Activated CD4-positive, alpha-beta T cell treated with anti-CD3 and anti-CD28 coated beads for 1 hour (primary cell): ENCODE results near the gene MME.
"Not testable (repeated sequence)": the region's sequence is repeated elsewhere in the genome, so short reads cannot be mapped to it uniquely, and the experiment has no call there.

Experiments used
- DNase-seq: peaks from one replicate; pipeline ENCODE4 v3.0.0-alpha.2; 2020

Gene MME

DNA sequence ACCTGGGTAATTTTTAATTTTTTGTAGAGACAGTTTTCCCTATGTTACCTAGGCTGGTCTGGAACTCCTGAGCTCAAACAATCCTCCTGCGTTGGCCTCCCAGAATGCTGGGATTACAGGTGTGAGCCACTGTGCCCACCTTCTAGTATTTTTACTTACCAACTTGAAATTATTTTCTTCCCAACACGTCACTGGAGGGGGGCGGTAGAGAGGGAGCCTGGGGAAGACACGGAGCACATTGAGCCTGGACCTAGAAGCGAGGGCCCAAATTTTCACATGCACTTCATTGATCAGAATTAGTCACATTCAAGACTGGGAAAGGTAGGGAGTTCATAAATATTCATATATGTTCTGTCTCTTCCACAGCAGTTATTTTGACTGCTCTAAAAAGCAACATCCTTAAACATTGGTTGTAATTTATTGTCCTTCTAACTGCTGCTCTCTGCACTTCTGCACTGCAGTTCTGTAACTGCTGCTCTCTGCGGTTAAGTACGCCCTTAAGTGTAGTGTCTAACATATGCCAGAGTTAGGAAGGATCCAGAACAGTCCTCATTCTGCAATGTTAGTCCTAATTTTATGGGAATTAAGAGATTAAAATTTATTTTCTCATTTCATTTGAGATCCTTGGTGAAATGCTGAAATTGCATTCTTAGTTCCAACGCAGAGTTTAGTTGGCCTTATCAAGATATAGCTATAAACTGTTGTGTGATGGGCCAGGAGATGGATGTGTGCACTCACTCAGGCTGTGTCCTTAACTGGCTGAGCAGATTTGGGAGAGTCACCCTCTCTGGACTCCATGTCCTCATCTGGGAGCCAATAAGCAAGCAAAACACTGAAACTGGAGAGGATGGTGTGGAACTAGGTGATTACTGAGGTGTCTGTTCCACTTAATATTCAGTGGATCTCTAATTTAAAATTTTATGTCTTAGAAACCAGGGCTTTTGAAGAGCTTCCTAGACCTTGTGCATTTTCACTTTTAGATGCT, 115.1 kb downstream of the MME start:
- DNase-seq = no peak

GRCh38 chr3:155196131-155197021, 116.3 kb downstream of the MME start:
- no peak for DNase-seq

DNA sequence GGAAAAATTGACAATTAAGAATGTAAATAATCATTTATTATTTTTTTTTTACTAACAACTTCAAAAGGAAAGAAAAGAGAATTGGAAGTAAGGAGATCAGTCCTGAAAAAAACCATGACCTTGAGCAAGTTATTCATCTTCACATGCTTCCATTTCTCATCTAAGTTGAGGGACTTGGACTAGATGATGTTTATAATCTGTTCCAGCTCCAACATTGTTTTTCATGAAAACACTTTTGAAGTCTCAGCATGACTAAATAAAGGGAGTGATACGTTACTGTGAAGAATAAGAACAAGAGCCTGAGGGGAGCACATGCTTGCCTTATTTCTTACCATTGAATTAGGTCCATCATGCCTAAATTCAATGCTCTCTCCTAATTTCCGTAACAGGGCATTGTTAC, 117.7 kb downstream of the MME start:
- no peak for DNase-seq

DNA sequence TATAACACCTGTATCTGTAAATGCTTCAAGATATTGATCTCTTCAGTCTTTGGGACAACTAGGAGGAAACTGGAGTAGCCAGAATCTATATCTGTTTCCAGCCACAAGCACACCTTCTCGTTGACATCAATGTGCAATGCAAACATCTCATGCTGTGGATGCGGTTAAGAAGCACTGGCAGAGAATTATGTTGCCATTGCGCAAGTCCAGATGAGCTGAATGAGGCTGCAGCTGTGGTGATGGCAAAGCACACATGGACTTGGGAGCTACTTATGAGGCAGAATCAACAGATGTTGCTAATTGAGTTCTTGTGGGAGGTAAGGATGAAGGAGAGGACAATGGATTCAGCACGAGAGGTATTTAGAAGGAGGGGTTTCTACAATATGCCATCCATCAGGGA, 122.5 kb downstream of the MME start:
- no peak for DNase-seq

DNA sequence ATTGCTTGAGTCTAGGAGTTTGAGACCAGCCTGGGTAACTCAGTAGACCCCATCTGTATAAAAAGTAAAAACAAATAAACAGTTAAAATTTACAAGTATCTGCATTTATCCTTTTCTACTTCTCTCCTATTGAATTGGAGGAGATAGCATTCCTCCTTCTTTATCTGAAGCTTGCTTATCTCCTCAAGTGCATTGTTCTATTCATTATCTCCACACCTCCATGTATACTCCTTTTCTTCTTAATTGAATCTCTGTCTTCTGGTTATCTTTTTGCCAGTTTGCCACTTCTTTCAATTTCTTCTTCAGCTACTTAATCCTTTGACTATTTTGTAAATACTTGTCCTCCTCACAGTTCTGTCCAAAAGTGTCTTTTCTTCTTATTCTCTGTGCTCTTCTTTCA, 124.7 kb downstream of the MME start:
- DNase-seq = no peak

GRCh38 chr3:155208183-155208800, 128.2 kb downstream of the MME start:
- DNase-seq = no peak

- no peak for DNase-seq
Measured at GRCh38 chr3:155210736-155211135, 130.6 kb downstream of the MME start.

DNA sequence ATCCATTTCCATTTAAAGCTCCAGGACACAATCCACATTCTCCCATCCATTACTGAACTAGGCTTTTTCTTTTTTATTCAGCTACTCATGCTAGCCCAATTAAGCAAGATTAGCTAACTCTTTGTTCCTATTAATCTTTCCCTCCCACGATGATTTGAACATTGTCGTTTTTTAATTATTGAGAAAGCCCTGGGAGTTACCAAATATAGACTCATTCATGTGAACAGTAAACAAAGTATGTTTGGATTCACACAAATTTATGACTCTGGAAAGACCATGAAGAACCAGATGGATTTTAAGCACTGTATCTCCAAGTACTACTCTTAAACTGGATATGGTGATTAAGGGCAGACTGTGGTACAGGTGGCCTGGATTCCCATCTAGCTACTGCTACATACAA, 131.1 kb downstream of the MME start:
- no peak for DNase-seq

DNA sequence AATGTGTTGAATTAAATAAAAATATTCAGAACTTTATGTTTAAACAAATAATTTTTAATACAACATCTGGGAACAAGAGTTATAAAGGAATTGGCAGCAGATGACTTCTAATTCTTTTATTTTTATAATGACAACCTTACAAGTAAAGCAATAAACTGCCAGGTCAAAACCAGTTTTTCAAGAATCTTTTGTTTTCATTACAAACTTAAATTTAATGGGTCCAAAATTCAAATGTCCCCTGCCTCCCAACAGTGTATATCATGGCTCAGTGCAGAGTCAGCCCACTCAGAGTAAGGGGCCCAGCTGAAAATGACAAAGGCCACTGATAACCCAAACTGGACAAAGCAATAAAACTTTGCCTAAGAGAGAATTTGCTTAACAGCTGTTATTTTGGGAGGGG, 131.8 kb downstream of the MME start:
- DNase-seq = no peak

- not testable (repeated sequence) for DNase-seq
Measured at GRCh38 chr3:155216007-155216406, 135.9 kb downstream of the MME start.

DNA sequence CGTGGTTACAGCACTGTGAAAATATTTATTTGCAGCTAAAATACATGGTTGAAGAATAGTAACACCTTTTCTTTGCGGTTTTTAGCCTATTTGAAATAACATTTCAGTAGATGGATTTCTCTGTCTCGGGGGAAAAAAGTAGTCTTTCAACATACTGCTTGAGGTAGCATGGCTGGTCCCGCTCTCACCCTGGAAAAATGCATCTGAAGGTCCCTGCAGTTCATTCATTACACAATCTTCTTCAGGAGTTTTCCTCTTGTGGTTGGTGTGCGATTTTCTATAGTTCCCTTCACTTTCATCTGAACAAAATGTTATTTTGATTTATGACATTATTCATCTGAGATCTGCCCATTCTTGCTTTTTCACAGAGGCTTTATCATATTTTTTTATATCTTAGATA, 137.5 kb downstream of the MME start:
- DNase-seq = no peak

DNA sequence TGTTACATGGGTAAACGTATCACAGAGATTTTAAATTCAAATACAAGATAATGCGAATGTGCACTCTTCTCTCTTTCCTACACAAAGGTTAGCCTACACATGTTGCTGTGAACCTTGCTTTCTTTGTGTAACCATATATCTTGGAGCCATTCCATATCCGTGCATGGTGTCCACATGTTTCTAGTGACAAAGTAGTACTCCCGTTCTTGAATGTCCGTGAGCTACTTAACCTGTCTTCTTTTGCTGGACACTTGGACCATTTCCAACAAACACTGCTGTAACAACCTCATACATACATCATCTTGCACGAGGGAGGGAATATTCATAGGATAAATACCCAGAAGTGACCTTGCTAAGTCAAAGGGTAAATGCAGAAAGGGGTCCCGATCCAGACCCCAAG, 138.3 kb downstream of the MME start:
- no peak for DNase-seq

- DNase-seq = no peak
Measured at GRCh38 chr3:155219106-155219505, 139.0 kb downstream of the MME start.

DNA sequence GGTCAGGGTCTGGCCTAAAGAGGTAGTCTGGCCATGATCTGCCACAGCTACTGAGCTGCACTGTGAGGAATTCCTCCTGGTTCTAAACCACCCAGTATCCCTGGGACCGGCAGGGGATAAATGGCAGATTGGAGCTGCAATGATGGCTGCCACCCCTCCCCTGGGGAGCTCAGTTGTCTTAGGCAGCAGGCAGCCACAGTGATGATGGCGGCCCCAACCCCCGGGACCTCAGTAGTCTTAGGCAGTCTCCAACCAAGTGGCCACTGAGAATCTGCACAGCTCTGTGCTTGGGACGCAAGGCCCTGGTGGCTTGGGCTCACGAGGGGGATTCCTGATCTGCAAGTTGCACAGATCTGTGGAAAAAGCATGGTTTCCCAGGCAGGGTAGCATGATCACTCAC, 145.3 kb downstream of the MME start:
- no peak for DNase-seq

- DNase-seq = no peak
Measured at GRCh38 chr3:155227141-155227540, 147.0 kb downstream of the MME start.

- no peak for DNase-seq
Measured at GRCh38 chr3:155228676-155229075, 148.6 kb downstream of the MME start.

GRCh38 chr3:155229086-155229485, 149.0 kb downstream of the MME start:
- no peak for DNase-seq

DNA sequence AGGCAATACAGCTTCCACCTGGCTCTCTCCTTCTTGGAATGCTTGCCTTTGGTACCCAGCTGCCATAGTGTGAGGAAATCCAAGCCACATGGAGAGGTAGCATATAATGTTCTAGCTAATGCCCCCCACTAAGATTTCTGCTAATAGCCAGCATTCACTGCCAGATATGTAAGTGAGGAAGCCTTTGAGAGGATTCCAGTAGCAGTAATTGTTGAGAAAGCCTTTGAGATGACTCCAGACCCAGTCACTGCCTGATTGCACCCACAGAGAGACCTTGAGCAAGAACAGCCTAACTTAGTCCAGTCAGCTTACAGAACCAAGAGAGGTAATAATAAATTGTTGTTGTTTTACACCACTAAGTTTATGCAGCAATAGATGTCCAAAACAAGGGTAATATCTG, 150.3 kb downstream of the MME start:
- no peak for DNase-seq

DNA sequence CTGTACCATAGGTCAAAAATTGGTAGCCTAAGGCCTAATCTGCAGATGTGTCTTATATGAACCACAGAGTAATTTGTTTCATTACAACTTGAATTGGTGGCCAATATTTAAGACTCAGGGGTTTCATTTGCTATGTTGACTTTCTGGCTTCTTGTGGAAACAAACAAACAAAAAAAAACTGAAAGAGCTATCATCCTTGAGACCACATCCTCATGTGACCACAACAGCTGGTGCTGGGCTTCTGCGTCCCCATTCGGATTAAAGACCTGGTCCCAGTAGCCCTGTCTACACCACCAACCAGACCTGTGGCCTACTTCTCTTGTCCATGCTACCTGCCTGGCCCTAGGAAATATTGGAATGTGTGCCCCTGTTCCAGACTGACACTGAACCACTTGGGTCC, 151.7 kb downstream of the MME start:
- no peak for DNase-seq

GRCh38 chr3:155232605-155233004, 152.5 kb downstream of the MME start:
- no peak for DNase-seq

DNA sequence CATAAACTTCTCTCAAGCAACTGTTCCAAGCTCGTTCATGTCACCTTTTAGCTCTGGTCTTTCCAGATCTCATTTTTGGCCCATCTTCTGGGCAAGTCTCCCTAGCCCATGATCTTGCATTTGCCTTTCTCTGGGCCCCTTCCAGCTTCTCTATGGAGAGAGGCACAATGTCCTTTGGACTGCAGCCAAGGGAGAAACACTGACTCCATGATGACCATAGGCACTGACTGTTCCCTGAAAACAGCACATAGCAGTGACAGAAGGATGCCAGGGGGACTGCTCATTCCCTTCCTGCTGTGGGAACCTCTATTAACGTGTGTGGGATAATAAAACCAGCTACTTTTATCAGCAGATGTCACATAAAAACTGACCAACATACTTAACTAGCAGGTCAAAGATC, 153.1 kb downstream of the MME start:
- no peak for DNase-seq
